HG02884 (cell line): ENCODE measurements around the gene HPS1.

Experiments
- ATAC-seq: cut with Tn5 transposase; IDR thresholded peaks from one replicate; pipeline ENCODE4 v1.9.1; 2021; ENCODE audit warnings: mild to moderate bottlenecking, moderate library complexity; ENCODE audit not compliant: unreplicated experiment

The HPS1 gene

DNA sequence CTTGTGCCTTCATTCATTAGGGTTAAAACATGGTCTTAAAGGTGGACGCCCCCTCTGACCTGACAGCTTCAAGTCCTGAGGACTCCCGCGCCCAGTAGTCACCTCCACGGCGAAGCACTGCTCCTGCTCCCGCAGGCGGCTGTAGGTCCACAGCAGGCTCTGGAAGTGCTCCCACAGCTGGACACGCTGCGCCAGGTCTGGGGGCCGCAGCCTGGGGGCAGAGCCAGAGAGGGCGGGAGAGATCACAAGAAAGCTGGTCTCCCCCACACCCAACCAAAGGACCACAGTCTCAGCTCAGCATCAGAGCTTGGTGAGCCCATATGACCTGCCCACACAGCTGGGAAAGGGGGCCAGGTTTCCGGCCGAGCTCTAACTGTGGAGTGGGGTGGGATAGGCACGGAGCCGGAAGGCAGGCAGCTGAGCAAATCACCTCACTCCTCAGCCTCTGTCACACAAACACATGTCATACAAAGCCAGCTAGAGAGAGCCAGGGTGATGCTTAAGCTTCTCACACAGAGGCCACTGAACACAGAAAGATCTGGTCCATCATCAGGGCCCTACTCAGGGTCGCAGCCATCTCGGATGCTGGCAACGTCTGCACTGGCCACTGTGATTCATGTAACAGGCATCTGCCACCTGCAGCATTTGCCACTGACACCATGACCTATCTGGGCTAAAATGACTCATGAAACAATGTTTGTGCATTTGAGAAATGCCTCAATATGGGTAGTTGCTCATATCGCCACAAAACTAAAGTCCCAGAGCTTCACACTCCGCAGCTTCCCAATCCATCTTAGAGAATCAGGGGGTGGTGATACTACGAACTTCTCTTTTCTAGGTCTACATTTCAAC, 12.6 kb downstream of the HPS1 start:
- ATAC-seq = no peak

DNA sequence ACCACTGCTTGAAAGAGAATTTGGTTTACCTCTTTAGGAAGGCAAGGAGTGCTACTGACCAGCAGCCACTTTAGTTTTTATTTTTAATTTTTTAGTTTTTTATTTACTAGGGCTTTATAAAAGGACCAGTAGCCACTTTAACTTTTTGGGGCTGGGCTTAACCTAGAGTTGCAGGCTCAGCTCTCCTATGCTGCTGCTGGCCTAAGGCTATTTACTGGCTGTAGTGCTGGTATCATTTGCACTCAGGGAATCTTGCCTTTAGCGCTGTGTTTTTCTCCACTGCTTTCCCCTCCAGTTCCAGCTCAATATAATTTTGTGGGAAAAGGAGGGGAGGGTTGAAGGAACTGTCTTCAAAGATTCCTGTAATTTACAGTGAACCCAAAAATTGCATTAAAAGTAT, 13.4 kb downstream of the HPS1 start:
- ATAC-seq = no peak

DNA sequence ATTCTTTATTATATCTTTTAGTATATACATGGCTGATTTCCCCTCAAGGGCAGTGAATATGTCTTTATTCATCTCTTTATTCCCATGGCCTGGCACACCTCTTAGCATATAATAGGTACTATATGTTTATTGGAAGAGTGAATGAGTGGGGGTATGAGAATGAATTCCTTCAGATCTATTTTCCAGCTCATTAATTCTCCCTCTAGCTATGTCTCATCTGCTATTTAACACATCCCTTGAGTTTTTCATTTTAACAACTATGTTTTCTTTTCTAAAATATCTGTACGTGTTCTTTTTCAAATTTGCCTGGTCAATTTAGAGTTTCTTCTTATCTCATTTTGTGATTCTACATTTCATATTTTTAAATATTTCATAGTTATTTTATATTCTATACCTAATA, 14.4 kb downstream of the HPS1 start:
- no peak for ATAC-seq

- ATAC-seq = no peak
Observed at GRCh38 chr10:98431016-98431415, 15.7 kb downstream of the HPS1 start.

DNA sequence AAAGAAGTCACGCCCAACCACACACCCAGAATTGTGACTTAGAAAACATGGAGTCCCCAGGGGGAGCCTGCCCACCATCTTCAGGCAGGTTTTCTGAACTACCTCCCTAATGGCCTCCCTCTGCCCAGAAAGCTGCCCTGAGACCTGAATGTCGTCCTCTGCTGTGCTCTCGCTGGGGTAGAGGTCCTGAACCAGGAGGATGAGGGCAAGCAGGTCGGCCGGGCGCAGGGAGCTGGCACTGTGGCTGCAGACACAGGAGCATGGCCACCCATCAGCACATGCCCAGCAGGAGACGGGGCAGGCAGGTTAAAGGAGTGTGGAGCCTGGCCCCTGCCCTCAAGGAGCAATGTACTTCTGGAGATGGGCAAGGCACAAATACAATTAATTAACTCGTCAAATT, 16.3 kb downstream of the HPS1 start:
- ATAC-seq = no peak

DNA sequence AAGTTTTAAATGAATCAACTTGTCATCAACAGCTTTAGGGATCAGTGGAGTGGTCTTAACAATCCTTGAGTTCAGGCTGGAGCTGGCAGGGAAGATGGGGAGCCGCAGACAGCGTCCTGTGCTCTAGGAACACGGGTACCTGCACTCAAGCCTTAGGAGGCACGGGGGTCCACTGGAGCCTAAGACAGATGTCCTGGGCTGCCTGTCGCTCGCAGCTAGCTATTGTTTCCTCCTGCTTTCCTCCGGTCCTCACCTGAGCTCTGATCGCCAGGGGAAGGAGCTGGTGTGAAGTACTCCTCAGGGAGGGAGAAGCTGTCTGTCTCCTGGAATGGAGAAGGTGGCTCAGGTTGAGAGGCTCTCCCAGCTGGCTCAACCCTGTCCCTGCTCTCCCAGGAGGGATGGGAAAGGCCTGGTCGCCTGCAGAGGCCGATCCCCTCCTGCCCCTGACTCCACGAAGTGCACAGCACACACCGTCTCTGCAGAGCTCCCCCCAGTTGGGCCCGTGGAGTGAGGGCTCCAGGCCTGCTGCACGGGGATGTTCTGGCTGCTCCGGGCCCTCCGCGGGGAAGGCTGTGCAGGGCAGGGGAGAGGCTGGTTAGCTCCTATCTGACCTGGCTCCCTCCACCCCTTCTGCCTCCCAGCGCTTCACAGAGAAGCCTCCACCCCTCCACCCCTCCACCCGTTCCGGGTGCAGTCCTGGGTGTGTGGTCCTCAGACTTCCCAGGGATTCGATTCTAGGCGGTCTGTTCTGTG, 17.2 kb downstream of the HPS1 start:
- ATAC-seq = no peak

DNA sequence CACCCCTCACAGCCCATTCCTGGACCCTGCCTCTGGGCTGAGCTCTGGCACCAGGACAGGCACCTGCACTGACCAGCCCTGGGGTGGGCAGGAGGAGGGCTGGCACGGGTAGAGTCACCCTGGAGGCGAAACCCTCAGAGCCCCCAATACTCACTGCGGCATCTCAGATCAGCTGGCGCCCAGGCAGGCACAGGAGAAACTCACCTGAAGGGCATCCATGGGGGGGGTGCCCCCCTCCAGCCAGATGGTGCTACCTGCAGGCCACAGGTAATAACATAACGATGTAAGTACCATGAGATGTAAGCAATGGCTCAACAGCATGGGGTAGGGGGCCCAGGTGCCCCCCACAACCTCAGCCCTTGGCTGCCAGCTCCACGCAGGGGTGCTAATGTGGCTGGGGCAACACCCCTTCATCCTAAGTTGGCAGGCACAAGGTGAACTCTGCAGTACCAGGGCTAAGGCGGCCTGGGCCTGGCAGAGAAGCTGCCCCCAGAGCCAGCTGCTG, 19.7 kb downstream of the HPS1 start:
- ATAC-seq = no peak

GRCh38 chr10:98425511-98426352, 21.0 kb downstream of the HPS1 start:
- ATAC-seq = peak; percentile 67

DNA sequence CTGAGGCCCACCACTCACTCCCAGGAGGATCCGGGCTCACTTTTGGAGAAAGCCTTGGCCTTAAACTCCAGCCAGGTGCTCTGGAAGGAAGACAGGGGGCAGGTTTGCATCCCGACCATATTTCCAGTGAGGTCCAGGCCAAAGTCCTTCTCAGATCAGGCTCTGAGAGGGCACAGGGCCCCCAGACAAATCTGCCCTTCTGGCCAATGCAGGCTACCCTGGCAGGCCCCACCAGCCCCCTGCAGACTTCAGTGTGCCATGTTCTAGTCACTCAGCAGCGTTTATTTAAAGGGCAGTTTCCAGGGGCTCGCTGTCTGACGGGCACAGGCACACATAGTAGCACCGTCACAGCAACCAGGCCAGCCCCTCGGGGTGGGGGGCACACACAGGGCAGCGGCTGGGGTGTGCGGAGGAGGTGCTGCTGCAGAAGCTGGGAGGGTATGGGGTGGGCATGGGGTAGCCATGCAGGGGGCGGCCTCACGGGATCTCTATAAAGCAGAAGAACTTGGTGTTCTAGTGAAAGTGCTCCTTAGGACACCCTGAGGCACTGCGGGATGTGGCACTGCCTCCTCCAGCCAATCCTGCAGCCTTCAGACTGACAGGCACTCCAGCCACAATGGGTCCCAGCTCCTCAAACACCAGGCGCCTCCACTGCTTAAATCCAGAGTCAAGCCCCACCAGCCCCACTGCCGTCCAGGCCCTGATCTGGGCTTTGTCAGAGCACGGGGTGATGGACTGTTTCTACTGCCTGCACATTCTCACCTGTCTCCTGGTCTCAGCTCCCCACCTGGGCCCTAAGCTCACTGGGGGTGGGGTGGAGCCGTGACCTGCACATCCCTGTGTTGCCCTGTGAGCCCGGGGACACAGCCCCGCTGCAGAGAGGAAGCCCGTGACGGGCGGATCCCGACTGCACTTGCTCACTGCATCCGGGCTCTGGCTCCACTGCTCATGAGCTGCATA, 22.2 kb downstream of the HPS1 start:
- no peak for ATAC-seq

- no peak for ATAC-seq
Observed at GRCh38 chr10:98423691-98424120, 23.0 kb downstream of the HPS1 start.

DNA sequence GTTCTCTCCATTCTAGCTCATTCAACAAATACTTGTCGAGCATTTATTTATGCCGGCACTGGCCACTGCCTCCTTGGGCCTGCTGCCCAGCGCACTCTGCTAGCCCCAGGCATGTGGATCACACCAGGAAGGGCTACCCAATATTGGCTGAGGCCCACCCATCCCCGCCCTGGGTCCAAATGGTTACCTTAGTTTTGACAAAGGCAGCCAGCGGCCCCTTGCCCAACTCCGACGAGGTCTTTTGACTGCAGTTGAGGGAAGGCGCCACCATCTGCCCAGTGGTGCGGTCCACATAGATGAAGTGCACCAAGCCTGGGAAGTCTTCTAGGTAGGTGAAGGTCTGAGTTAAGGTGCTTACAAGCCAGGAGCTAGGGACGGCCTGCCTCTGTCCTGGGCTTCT, 24.6 kb downstream of the HPS1 start:
- ATAC-seq = no peak

GRCh38 chr10:98420786-98421185, 25.9 kb downstream of the HPS1 start:
- ATAC-seq = no peak

- no peak for ATAC-seq
Observed at GRCh38 chr10:98419469-98420261, 27.1 kb downstream of the HPS1 start.

- no peak for ATAC-seq
Observed at GRCh38 chr10:98418665-98419468, 27.9 kb downstream of the HPS1 start.

- ATAC-seq = no peak
Observed at GRCh38 chr10:98417973-98418664, 28.6 kb downstream of the HPS1 start.

- no peak for ATAC-seq
Observed at GRCh38 chr10:98417481-98417959, 29.2 kb downstream of the HPS1 start.

DNA sequence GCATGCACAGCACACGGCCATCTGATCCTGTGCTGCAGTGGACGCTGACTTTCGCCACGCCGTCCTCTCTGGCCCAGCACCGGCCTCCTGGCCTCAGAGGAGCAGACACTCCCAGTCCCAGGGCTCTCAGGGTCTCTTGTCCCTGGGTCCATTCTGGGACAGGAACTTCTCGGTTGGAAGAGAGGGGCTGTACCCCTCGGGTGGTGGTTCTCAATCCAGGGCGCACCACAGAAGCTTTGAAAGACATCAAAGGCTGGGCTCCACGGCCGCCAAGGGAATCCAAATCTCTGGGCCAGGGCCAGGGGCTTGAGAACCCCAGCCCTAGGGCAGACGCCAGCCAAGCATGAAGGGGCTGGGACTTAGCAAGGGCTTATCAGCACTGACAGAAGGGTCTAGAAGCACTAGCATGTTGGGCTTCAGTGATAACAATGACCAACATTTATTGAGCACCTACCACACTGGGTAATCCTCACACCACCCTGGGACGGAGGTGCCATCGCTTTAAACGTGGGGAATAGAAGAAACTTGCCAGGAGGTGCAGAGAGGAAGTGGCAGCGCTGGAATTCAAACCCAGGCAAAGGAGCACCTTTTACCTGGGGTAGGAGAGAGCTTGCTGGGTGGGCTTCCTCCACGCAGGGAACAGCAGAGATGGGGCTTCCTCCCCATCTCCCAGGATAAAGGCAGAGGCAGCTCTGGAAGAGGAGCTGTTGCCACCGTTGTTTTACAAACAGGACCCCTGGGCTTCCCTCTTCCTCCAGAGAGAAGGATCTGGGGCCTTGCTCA, 29.9 kb downstream of the HPS1 start:
- ATAC-seq = no peak
